ENCODE results near the gene ATP6V0B.

GRCh38 chr1:43935711-43936427, 38.9 kb upstream of the ATP6V0B start:
- TF ChIP-seq CTCF (IDR thresholded peaks at IDR 0.05; ENCODE audit: low read depth, low read length) (no peak), POLR2A (IDR thresholded peaks at IDR 0.05; ENCODE audit: extremely low read depth, insufficient read length) (no peak), MAX (IDR thresholded peaks at IDR 0.05; ENCODE audit: low read depth, low read length) (no peak), MYC (IDR thresholded peaks at IDR 0.05; ENCODE audit: low read depth, low read length) (no peak)

Data from NB4 (cell line).